Measurements from ENCODE around the gene ABTB1. TPM values are rescaled to one million over a fixed set of nuclear protein-coding genes. Genes with fewer than 3 reads are reported as not detected.
"Not testable (repeated sequence)": the region's sequence is repeated elsewhere in the genome, so short reads cannot be mapped to it uniquely, and the experiment has no call there.

Gene ABTB1
- total RNA-seq, 1 donor from 2014 or later, result 35.0 TPM

DNA sequence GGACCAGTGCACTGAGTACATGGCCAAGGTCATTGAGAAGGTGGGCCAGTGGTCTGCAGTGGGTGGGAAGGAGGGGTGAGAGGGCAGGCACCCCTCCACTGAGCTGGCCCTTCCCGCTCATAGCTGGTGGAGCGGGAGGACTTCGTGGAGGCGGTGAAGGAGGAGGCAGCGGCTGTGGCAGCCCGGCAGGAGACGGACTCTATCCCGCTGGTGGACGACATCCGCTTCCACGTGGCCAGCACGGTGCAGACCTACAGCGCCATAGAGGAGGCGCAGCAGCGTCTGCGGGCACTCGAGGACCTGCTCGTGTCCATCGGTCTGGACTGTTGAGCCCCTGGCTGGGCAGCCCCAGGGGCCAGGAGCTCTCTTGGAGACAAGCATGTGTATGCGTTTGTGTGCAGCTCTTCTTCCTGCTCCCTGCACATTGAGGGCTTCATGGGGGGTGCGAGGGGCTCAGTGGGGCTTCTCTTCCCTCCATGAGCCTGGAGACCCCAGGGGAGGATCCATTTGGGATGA lies 7.5 kb downstream of the ABTB1 start:
- H3K9me3 Mint-ChIP-seq (ENCODE audit: unreplicated experiment), result peaks cover 6% of the 10 kb centered on the region

DNA sequence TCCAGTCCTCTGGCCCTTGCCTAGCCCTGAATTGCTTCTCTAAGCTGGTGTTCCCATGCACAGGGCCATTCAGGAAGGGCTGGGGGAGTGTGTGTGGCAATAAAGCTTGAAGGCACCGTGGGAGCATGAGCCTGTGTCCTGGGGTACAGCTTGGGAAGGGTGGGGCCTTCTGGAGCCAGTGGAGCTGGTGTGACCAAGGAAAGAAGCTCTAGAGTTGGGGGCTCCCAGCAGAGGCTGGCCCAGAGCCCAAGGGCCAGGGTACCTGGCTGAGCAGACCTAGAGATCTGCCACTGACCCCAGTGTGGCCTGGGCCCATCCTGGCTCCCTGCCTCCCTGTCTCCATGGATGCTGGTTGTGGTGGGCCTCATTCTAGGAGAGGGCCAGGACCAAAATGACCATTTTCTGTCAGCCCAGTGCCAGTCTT lies 8.1 kb downstream of the ABTB1 start:
- Mint-ChIP-seq H3K36me3 (ENCODE audit: unreplicated experiment) (no peaks in the 10 kb centered on the region), H3K9me3 (ENCODE audit: unreplicated experiment) (peaks cover 6% of the 10 kb centered on the region), H3K27ac (ENCODE audit: unreplicated experiment) (no peak overlapping the region), H3K4me3 (ENCODE audit: unreplicated experiment) (no peak overlapping the region), H3K27me3 (ENCODE audit: unreplicated experiment) (peaks cover 6% of the 10 kb centered on the region), H3K4me1 (ENCODE audit: low read depth, unreplicated experiment) (peaks cover 4% of the 10 kb centered on the region)
- TF ChIP-seq, protein P1, sequence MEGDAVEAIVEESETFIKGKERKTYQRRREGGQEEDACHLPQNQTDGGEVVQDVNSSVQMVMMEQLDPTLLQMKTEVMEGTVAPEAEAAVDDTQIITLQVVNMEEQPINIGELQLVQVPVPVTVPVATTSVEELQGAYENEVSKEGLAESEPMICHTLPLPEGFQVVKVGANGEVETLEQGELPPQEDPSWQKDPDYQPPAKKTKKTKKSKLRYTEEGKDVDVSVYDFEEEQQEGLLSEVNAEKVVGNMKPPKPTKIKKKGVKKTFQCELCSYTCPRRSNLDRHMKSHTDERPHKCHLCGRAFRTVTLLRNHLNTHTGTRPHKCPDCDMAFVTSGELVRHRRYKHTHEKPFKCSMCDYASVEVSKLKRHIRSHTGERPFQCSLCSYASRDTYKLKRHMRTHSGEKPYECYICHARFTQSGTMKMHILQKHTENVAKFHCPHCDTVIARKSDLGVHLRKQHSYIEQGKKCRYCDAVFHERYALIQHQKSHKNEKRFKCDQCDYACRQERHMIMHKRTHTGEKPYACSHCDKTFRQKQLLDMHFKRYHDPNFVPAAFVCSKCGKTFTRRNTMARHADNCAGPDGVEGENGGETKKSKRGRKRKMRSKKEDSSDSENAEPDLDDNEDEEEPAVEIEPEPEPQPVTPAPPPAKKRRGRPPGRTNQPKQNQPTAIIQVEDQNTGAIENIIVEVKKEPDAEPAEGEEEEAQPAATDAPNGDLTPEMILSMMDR (IDR thresholded peaks at IDR 0.05; ENCODE audit: partially characterized antibody, unreplicated experiment), result no peak
- DNase-seq, result no peak

More for the DNA sequence above, 7.5 kb downstream of the ABTB1 start:
- no peak for DNase-seq
- peaks cover 4% of the 10 kb centered on the region for H3K4me1 Mint-ChIP-seq (ENCODE audit: low read depth, unreplicated experiment)
- H3K4me3 Mint-ChIP-seq (ENCODE audit: unreplicated experiment), result no peak overlapping the region
- no peaks in the 10 kb centered on the region for H3K36me3 Mint-ChIP-seq (ENCODE audit: unreplicated experiment)
- H3K27ac Mint-ChIP-seq (ENCODE audit: unreplicated experiment), result no peak overlapping the region
- peaks cover 6% of the 10 kb centered on the region for H3K27me3 Mint-ChIP-seq (ENCODE audit: unreplicated experiment)
- TF ChIP-seq, protein P1 (IDR thresholded peaks at IDR 0.05; ENCODE audit: partially characterized antibody, unreplicated experiment), result no peak

DNA sequence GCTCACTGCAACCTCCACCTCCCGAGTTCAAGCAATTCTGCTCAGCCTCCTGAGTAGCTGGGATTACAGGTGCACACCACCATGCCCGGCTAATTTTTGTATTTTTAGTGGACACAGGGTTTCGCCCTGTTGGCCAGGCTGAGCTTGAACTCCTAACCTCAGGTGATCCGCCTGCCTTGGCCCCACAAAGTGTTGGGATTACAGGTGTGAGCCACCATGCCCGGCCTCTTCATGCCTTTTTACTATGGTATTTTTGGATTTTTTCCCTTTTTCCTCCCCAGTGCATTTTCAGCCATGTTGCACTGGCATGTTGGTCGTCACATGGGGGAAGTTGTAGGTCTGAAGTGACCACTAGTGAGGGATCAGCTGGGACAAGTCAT lies 9.4 kb downstream of the ABTB1 start:
- H3K27ac Mint-ChIP-seq (ENCODE audit: unreplicated experiment), result peak overlapping the region; percentile 66
- H3K27me3 Mint-ChIP-seq (ENCODE audit: unreplicated experiment); H3K4me3 Mint-ChIP-seq (ENCODE audit: unreplicated experiment); H3K9me3 Mint-ChIP-seq (ENCODE audit: unreplicated experiment); H3K4me1 Mint-ChIP-seq (ENCODE audit: low read depth, unreplicated experiment); H3K36me3 Mint-ChIP-seq (ENCODE audit: unreplicated experiment); DNase-seq: not testable (repeated sequence)

DNA sequence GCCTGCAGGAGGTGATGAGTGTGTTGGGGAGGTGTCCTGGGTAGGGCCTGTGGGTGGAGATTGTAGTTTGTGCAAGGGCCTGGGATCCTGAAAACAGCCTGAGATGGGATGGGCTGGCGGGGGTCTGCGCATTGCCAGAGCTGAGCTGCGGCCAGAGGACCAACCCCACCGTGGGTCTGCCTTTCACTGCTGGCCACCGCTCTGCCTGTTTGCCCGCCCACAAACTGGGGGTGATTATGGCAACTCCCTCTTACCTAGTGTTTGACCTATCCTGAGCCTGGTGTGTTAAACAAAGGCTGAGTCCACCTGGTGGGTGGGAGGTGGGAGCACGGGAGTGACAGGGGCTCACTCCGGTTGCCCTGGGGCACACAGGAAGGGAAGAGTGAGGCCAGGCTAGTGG lies 9.8 kb downstream of the ABTB1 start:
- H3K4me1 Mint-ChIP-seq (ENCODE audit: low read depth, unreplicated experiment), result no peaks in the 10 kb centered on the region
- no peak overlapping the region for H3K4me3 Mint-ChIP-seq (ENCODE audit: unreplicated experiment)
- TF ChIP-seq, protein P1 (IDR thresholded peaks at IDR 0.05; ENCODE audit: partially characterized antibody, unreplicated experiment), result no peak
- H3K27me3 Mint-ChIP-seq (ENCODE audit: unreplicated experiment), result peaks cover 6% of the 10 kb centered on the region
- peak overlapping the region; percentile 66 for H3K27ac Mint-ChIP-seq (ENCODE audit: unreplicated experiment)
- peak; percentile 8 for DNase-seq
- no peaks in the 10 kb centered on the region for H3K36me3 Mint-ChIP-seq (ENCODE audit: unreplicated experiment)
- peaks cover 3% of the 10 kb centered on the region for H3K9me3 Mint-ChIP-seq (ENCODE audit: unreplicated experiment)

DNA sequence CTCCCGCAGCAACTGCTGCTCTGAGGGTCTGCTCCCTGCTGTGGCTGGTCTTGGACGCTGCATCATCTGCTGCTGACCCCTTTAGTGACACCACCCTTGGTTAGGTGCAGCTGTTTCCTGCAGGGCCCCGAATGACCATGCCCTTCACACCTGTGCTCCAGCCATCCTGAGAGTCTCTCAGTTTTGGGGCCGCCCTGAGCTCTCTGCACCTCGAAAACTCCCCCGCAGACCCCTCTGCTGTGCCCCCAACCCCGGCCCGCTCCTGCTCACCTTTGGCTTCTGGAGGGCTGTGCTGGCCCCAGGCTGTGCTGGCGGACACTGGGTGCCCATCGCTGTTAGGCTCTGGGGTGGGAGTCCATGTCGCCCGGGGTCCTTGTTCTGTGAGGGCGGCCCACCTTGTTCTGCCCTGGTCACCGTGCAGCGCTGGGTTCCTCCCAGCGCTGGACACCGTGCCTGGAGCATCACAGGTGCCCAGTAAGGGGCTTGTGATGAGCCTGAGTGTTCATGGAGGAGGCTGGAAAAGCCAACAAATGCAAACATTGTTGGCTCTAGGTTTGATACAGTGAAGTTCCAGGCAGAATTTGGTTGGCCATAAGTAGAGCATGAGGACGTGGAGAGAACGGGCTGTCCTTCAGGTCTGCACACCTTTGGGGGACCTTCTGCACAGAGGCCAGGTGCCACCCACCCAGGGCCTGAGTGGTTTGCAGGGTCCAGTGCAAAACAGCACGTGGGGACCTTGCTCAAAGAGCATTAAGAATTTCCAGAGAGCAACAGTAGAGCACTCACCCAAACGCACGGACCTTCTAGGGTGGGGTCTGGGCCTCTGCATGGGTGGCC lies 12.3 kb downstream of the ABTB1 start:
- TF ChIP-seq, protein P1 (IDR thresholded peaks at IDR 0.05; ENCODE audit: partially characterized antibody, unreplicated experiment), result no peak

More for the DNA sequence above, 12.3 kb downstream of the ABTB1 start:
- H3K27ac Mint-ChIP-seq (ENCODE audit: unreplicated experiment), result no peak overlapping the region
- H3K4me1 Mint-ChIP-seq (ENCODE audit: low read depth, unreplicated experiment), result peaks cover 9% of the 10 kb centered on the region
- H3K9me3 Mint-ChIP-seq (ENCODE audit: unreplicated experiment), result peaks cover 3% of the 10 kb centered on the region
- H3K27me3 Mint-ChIP-seq (ENCODE audit: unreplicated experiment), result peaks cover 2% of the 10 kb centered on the region
- H3K36me3 Mint-ChIP-seq (ENCODE audit: unreplicated experiment), result no peaks in the 10 kb centered on the region
- no peak overlapping the region for H3K4me3 Mint-ChIP-seq (ENCODE audit: unreplicated experiment)
- DNase-seq, result peak; percentile 6

All from glutamatergic neuron (in vitro differentiated cells).